Measurements from ENCODE around the gene ZNF81.
"Not testable (repeated sequence)": the region's sequence is repeated elsewhere in the genome, so short reads cannot be mapped to it uniquely, and the experiment has no call there.

The ZNF81 gene

GRCh38 chrX:47936224-47936939 is 99.7 kb downstream of the ZNF81 start:
- DNase-seq (ENCODE audit: low spot score): no peak

- no peak for DNase-seq (ENCODE audit: low spot score)
These were observed 100.2 kb downstream of the ZNF81 start for GRCh38 chrX:47936940-47937317.

- no peak for DNase-seq (ENCODE audit: low spot score)
These were observed 103.7 kb downstream of the ZNF81 start for GRCh38 chrX:47940448-47940847.

- no peak for DNase-seq (ENCODE audit: low spot score)
These were observed 104.7 kb downstream of the ZNF81 start for GRCh38 chrX:47941423-47941822.

- not testable (repeated sequence) for DNase-seq (ENCODE audit: low spot score)
These were observed 118.6 kb downstream of the ZNF81 start for GRCh38 chrX:47955295-47955694.

GRCh38 chrX:47956016-47956415 is 119.3 kb downstream of the ZNF81 start:
- DNase-seq (ENCODE audit: low spot score): no peak

GRCh38 chrX:47958206-47958605 is 121.5 kb downstream of the ZNF81 start:
- not testable (repeated sequence) for DNase-seq (ENCODE audit: low spot score)

- DNase-seq (ENCODE audit: low spot score): no peak
These were observed 122.2 kb downstream of the ZNF81 start for GRCh38 chrX:47958761-47959342.

- DNase-seq (ENCODE audit: low spot score): no peak
These were observed 123.7 kb downstream of the ZNF81 start for GRCh38 chrX:47960406-47960805.

GRCh38 chrX:47961830-47962229 is 125.1 kb downstream of the ZNF81 start:
- DNase-seq (ENCODE audit: low spot score): not testable (repeated sequence)

- DNase-seq (ENCODE audit: low spot score): not testable (repeated sequence)
These were observed 128.8 kb downstream of the ZNF81 start for GRCh38 chrX:47965526-47965925.
